ENCODE data around the gene AMER3. TPM values are rescaled to one million over a fixed set of nuclear protein-coding genes. Genes with fewer than 3 reads are reported as not detected.

Gene AMER3
- total RNA-seq, 2 experiments from 2014 or later = not detected

DNA sequence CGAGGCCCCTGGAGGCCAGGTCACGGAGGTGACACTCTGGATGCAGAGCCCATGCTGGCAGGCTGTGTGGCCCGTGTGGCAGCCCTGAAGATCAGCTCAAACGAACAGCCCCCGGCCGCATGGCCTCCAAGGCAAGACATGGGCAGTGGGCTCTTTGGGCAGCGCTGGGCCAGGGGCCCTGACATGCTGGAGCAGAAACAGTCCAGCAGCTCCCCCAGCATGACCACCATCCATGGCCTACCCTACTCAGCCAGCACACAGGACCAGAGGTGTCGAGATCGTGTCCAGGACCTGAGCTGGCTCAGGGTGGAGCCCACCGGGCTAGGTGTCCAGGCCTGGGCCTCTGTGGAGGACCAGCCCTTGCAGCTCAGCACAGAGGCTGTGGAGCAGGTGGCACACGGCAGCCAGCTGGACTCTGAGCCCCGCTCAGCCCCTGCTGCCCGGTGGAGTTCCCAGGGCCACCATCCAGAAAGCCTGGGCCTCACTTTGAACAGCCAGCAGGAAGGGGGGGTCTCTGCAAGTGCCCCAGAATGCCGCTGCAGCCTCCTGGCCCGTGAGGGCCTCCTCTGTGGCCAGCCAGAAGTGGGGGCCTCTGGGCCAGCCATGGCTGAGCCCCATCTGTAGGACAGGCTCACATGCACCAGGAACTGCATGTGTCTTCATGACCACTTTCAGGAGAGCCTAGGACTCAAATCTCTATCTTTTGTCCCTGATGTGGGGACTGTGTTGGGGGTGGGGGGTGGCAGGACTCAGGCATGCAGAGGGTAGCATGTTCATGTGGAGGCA is 8.9 kb downstream of the AMER3 start:
- peaks cover 3% of the 10 kb centered on the region for H3K27me3 Mint-ChIP-seq
- no peak for ATAC-seq
- TF ChIP-seq CTCF (IDR thresholded peaks at IDR 0.05) = no peak
- H3K4me1 Mint-ChIP-seq (ENCODE audit: low read depth) = no peaks in the 10 kb centered on the region
- intact Hi-C loops (cut with micrococcal nuclease) = no loop called here
- no peaks in the 10 kb centered on the region for H3K36me3 Mint-ChIP-seq (ENCODE audit: low read depth)
- no peak overlapping the region for H3K27ac Mint-ChIP-seq
- POLR2A ChIA-PET = no interaction called here
- no peak for DNase-seq
- H3K4me3 Mint-ChIP-seq = no peak overlapping the region
- H3K9me3 Mint-ChIP-seq = no peaks in the 10 kb centered on the region
- CTCF ChIA-PET = no interaction called here

- H3K4me1 Mint-ChIP-seq (ENCODE audit: low read depth) = no peaks in the 10 kb centered on the region
- H3K27me3 Mint-ChIP-seq = peaks cover 3% of the 10 kb centered on the region
- H3K36me3 Mint-ChIP-seq (ENCODE audit: low read depth) = no peaks in the 10 kb centered on the region
- no peak overlapping the region for H3K27ac Mint-ChIP-seq
- ChIA-PET POLR2A (no interaction called here), CTCF (no interaction called here)
- H3K4me3 Mint-ChIP-seq = no peak overlapping the region
- no peaks in the 10 kb centered on the region for H3K9me3 Mint-ChIP-seq
- TF ChIP-seq CTCF (IDR thresholded peaks at IDR 0.05) = no peak
- intact Hi-C loops (cut with micrococcal nuclease) = no loop called here
- ATAC-seq = no peak
- DNase-seq = no peak
These were observed 9.4 kb downstream of the AMER3 start for GRCh38 chr2:130764821-130765115.

DNA sequence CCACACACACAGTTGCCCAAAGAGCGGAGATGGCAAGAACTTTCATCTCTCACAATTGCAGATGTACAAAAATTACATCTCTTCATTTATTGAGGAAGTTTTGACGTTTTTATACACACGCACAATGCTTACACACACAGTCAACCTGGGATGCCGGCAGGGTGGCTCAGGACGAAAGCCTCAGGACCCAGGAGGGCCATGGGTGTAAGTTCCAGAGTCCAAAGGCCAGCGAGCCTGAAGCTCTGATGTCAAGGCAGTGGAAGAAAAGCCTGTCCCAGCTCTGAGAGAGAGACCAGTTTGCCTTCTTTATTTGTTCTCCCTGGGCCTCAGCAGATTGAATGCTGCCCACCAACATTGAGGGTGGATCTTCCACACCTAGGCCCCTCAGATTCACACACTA is 10.1 kb downstream of the AMER3 start:
- Mint-ChIP-seq H3K27me3 (peaks cover 3% of the 10 kb centered on the region), H3K4me3 (no peak overlapping the region), H3K36me3 (ENCODE audit: low read depth) (no peaks in the 10 kb centered on the region), H3K27ac (no peak overlapping the region), H3K9me3 (no peaks in the 10 kb centered on the region), H3K4me1 (ENCODE audit: low read depth) (no peaks in the 10 kb centered on the region)
- intact Hi-C loops (cut with micrococcal nuclease) = no loop called here
- ChIA-PET POLR2A (no interaction called here), CTCF (no interaction called here)
- TF ChIP-seq CTCF (IDR thresholded peaks at IDR 0.05) = no peak
- DNase-seq = no peak
- no peak for ATAC-seq

GRCh38 chr2:130766037-130766436 is 10.7 kb downstream of the AMER3 start:
- Mint-ChIP-seq H3K36me3 (ENCODE audit: low read depth) (no peaks in the 10 kb centered on the region), H3K27ac (no peak overlapping the region), H3K4me1 (ENCODE audit: low read depth) (no peaks in the 10 kb centered on the region), H3K9me3 (no peaks in the 10 kb centered on the region), H3K4me3 (no peak overlapping the region), H3K27me3 (peaks cover 3% of the 10 kb centered on the region)
- DNase-seq (no peak), ATAC-seq (no peak)
- CTCF ChIA-PET = no interaction called here
- intact Hi-C loops (cut with micrococcal nuclease) = no loop called here
- no peak for TF ChIP-seq CTCF (IDR thresholded peaks at IDR 0.05)
- POLR2A ChIA-PET = no interaction called here

GRCh38 chr2:130766711-130767407 is 11.5 kb downstream of the AMER3 start:
- H3K4me1 Mint-ChIP-seq (ENCODE audit: low read depth) = no peaks in the 10 kb centered on the region
- no peak for TF ChIP-seq CTCF (IDR thresholded peaks at IDR 0.05)
- no peak overlapping the region for H3K4me3 Mint-ChIP-seq
- H3K36me3 Mint-ChIP-seq (ENCODE audit: low read depth) = no peaks in the 10 kb centered on the region
- POLR2A ChIA-PET = no interaction called here
- ATAC-seq (no peak), DNase-seq (no peak)
- intact Hi-C loops (cut with micrococcal nuclease) = no loop called here
- CTCF ChIA-PET = no interaction called here
- no peaks in the 10 kb centered on the region for H3K9me3 Mint-ChIP-seq
- H3K27me3 Mint-ChIP-seq = peaks cover 3% of the 10 kb centered on the region
- H3K27ac Mint-ChIP-seq = no peak overlapping the region

All from activated CD8-positive, alpha-beta T cell treated with anti-CD3 and anti-CD28 coated beads for 36 hours (primary cell).